Keratinocyte (primary cell): ENCODE results near the gene SIRT7. TPM values are rescaled to one million over a fixed set of nuclear protein-coding genes. Genes with fewer than 3 reads are reported as not detected.
A peak's percentile ranks its signal among the peaks of the same experiment; 100 is the strongest.

ENCODE experiments used
- DNase-seq: peaks from one replicate; pipeline ENCODE4 v3.0.0-alpha.2; 2011; ENCODE audit warnings: low read depth, missing footprints, low spot score
- FAIRE-seq: peaks from 2 replicates; lab custom pipeline; 2011; peaks lifted over from hg19 to GRCh38; lab: Jason Lieb, UNC
- H2AFZ ChIP-seq: 2 replicates; pipeline ENCODE4 v1.6.0; 2012; ENCODE audit warnings: low read length, control low read depth, inconsistent platforms; ENCODE audit not compliant: control insufficient read depth
- H3K27ac ChIP-seq: 2 replicates; pipeline ENCODE4 v1.5.1; 2011; ENCODE audit warnings: low read length; ENCODE audit not compliant: control insufficient read depth, insufficient read depth
- H3K27me3 ChIP-seq: 3 replicates; pipeline ENCODE4 v1.6.0; 2011; ENCODE audit warnings: low read length; ENCODE audit not compliant: control insufficient read depth, insufficient read depth; ENCODE audit errors: extremely low read depth
- H3K36me3 ChIP-seq, 2 experiments: 2 replicates in 1 of 2; 3 replicates in 1 of 2; pipeline ENCODE4 v1.5.1; 2011; ENCODE audit warnings: low read length in 2 of 2, mild to moderate bottlenecking in 1 of 2; ENCODE audit not compliant: control insufficient read depth in 2 of 2, insufficient read depth in 2 of 2; ENCODE audit errors: extremely low read depth in 1 of 2
- H3K4me1 ChIP-seq: 3 replicates; pipeline ENCODE4 v1.5.1; 2011; ENCODE audit warnings: low read length; ENCODE audit not compliant: control insufficient read depth, insufficient read depth; ENCODE audit errors: extremely low read depth
- H3K4me2 ChIP-seq: 3 replicates; pipeline ENCODE4 v1.6.0; 2011; ENCODE audit warnings: low read depth, low read length; ENCODE audit not compliant: control insufficient read depth, insufficient read depth; ENCODE audit errors: extremely low read depth
- H3K4me3 ChIP-seq, 3 experiments: fragments of 200-600 bp in 1 of 3; sonication (generic) in 1 of 3; 2 replicates in 2 of 3; 3 replicates in 1 of 3; pipeline ENCODE4 v1.5.1; 2011 to 2016; ENCODE audit warnings: low read length in 3 of 3, mild to moderate bottlenecking in 3 of 3, control low read depth in 2 of 3, inconsistent platforms in 1 of 3, low read depth in 1 of 3, mixed read lengths in 1 of 3, mixed run types in 1 of 3, moderate library complexity in 1 of 3; ENCODE audit not compliant: control insufficient read depth in 2 of 3, insufficient read depth in 2 of 3; ENCODE audit errors: extremely low read depth in 1 of 3
- H3K79me2 ChIP-seq: 2 replicates; pipeline ENCODE4 v1.6.0; 2012; ENCODE audit warnings: low read length; ENCODE audit not compliant: control insufficient read depth, insufficient read depth
- H3K9ac ChIP-seq: 3 replicates; pipeline ENCODE4 v1.6.0; 2011; ENCODE audit warnings: low read length; ENCODE audit not compliant: control insufficient read depth, insufficient read depth; ENCODE audit errors: extremely low read depth
- H3K9me1 ChIP-seq: 3 replicates; pipeline ENCODE4 v1.6.0; 2011; ENCODE audit warnings: low read length; ENCODE audit not compliant: control insufficient read depth, insufficient read depth; ENCODE audit errors: extremely low read depth
- H3K9me3 ChIP-seq: 2 replicates; pipeline ENCODE4 v1.5.1; 2012; ENCODE audit warnings: low read depth, low read length; ENCODE audit not compliant: control insufficient read depth
- H4K20me1 ChIP-seq: 3 replicates; pipeline ENCODE4 v1.6.0; 2011; ENCODE audit warnings: low read length; ENCODE audit not compliant: control insufficient read depth, insufficient read depth; ENCODE audit errors: extremely low read depth
- CTCF ChIP-seq, 3 experiments: IDR thresholded peaks in 1 of 3; conservative IDR thresholded peaks in 1 of 3; optimal IDR thresholded peaks in 1 of 3; 2 replicates in 2 of 3; 3 replicates in 1 of 3; pipeline versions ENCODE3 to v1.5.1; 2011; ENCODE audit warnings: low read length in 3 of 3, mild to moderate bottlenecking in 3 of 3, moderate library complexity in 2 of 3, control low read depth in 1 of 3, inconsistent platforms in 1 of 3; ENCODE audit not compliant: insufficient read depth in 2 of 3; ENCODE audit errors: extremely low read depth in 1 of 3
- EZH2 ChIP-seq: IDR thresholded peaks from one replicate; pipeline ENCODE4 v1.6.1; 2012; ENCODE audit warnings: inconsistent platforms, mild to moderate bottlenecking, low read length, moderate library complexity
- dilution Hi-C: fragments of 300-500 bp; cut with MboI; formaldehyde crosslinking; loops from one replicate; pipeline ENCODE4 v1.7.0; 2020; ENCODE audit warnings: low sequenced_read_pairs; ENCODE audit not compliant: extremely low pct_ligation_motif_present
- polyA plus RNA-seq, 5 experiments: library from polyadenylated mRNA; depleted of rRNA in 3 of 5; stranded (reverse) in 3 of 5; stranded (forward) in 1 of 5; unstranded in 1 of 5; fragments of >200 nt; gene quantifications; 1 replicate in 1 of 5; 2 replicates in 3 of 5; 3 replicates in 1 of 5; pipeline versions ENCODE4 v1.2.1 to v1.2.3, GENCODE V29; 2011 to 2012; ENCODE audit warnings: missing spikeins in 2 of 5, low read depth in 1 of 5, low replicate concordance in 1 of 5

Gene SIRT7
- polyA plus RNA-seq, 1 donor (not counting 4 experiments of a cell fraction or from before 2014, with no cell fraction given), result 6.9 TPM

- H2AFZ ChIP-seq, result no peak overlapping the region
- no peak overlapping the region for H3K9ac ChIP-seq
- peaks cover 24% of the 10 kb centered on the region for H3K4me1 ChIP-seq
- H3K36me3 ChIP-seq, result peaks cover 28 to 32% of the 10 kb centered on the region in 2 experiments
- no peaks in the 10 kb centered on the region for H3K27me3 ChIP-seq
- peaks cover 3% of the 10 kb centered on the region for H4K20me1 ChIP-seq
- H3K4me3 ChIP-seq, result no peak overlapping the region
- no peak overlapping the region for H3K27ac ChIP-seq
- peaks cover 17% of the 10 kb centered on the region for H3K79me2 ChIP-seq
- no peak overlapping the region for H3K4me2 ChIP-seq
- no peak for TF ChIP-seq CTCF (optimal IDR thresholded peaks at IDR 0.05 in 1 of 3, IDR thresholded peaks at IDR 0.05 in 1 of 3, conservative IDR thresholded peaks at IDR 0.05 in 1 of 3; ENCODE audit: extremely low read depth in 1 of 3, insufficient read depth in 2 of 3, low read length in 3 of 3)
- no peak for TF ChIP-seq EZH2
- no peak for DNase-seq
- FAIRE-seq, result no peak
- dilution Hi-C loops, result no loop called here
- H3K9me1 ChIP-seq, result peaks cover 7% of the 10 kb centered on the region
- H3K9me3 ChIP-seq, result no peaks in the 10 kb centered on the region
Observed at GRCh38 chr17:81908793-81909192, 9.2 kb downstream of the SIRT7 start.

GRCh38 chr17:81907219-81908145, 10.5 kb downstream of the SIRT7 start:
- H3K27ac ChIP-seq, result no peak overlapping the region
- H3K9me1 ChIP-seq, result peaks cover 3% of the 10 kb centered on the region
- FAIRE-seq (no peak), DNase-seq (no peak)
- H3K79me2 ChIP-seq, result peaks cover 17% of the 10 kb centered on the region
- dilution Hi-C loops, result no loop called here
- H3K4me2 ChIP-seq, result no peak overlapping the region
- no peak overlapping the region for H2AFZ ChIP-seq
- H3K9ac ChIP-seq, result no peak overlapping the region
- peaks cover 25 to 29% of the 10 kb centered on the region in 2 experiments for H3K36me3 ChIP-seq
- TF ChIP-seq EZH2 (no peak), CTCF (optimal IDR thresholded peaks at IDR 0.05 in 1 of 3, IDR thresholded peaks at IDR 0.05 in 1 of 3, conservative IDR thresholded peaks at IDR 0.05 in 1 of 3; ENCODE audit: extremely low read depth in 1 of 3, insufficient read depth in 2 of 3, low read length in 3 of 3) (peak in 1 of 3 experiments; percentile 20)
- H4K20me1 ChIP-seq, result no peaks in the 10 kb centered on the region
- no peaks in the 10 kb centered on the region for H3K27me3 ChIP-seq
- H3K4me1 ChIP-seq, result peaks cover 18% of the 10 kb centered on the region
- H3K4me3 ChIP-seq, result no peak overlapping the region
- no peaks in the 10 kb centered on the region for H3K9me3 ChIP-seq
